ENCODE measurements around the gene PARM1. TPM values are rescaled to one million over a fixed set of nuclear protein-coding genes. Genes with fewer than 3 reads are reported as not detected.

PARM1 gene
- total RNA-seq, 1 donor from 2014 or later, result 78.0 TPM

GRCh38 chr4:74919783-74920182, 13.1 kb upstream of the PARM1 start:
- Histone ChIP-seq H3K36me3 (no peaks in the 10 kb centered on the region), H3K4me3 (no peak overlapping the region), H3K4me1 (no peaks in the 10 kb centered on the region), H3K27me3 (no peaks in the 10 kb centered on the region), H3K27ac (no peak overlapping the region), H3K9me3 (no peaks in the 10 kb centered on the region)
- no peak for ATAC-seq
- intact Hi-C loops (cut with DNase I), result no loop called here
- TF ChIP-seq, protein P1, sequence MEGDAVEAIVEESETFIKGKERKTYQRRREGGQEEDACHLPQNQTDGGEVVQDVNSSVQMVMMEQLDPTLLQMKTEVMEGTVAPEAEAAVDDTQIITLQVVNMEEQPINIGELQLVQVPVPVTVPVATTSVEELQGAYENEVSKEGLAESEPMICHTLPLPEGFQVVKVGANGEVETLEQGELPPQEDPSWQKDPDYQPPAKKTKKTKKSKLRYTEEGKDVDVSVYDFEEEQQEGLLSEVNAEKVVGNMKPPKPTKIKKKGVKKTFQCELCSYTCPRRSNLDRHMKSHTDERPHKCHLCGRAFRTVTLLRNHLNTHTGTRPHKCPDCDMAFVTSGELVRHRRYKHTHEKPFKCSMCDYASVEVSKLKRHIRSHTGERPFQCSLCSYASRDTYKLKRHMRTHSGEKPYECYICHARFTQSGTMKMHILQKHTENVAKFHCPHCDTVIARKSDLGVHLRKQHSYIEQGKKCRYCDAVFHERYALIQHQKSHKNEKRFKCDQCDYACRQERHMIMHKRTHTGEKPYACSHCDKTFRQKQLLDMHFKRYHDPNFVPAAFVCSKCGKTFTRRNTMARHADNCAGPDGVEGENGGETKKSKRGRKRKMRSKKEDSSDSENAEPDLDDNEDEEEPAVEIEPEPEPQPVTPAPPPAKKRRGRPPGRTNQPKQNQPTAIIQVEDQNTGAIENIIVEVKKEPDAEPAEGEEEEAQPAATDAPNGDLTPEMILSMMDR (IDR thresholded peaks at IDR 0.05), result no peak
- DNase-seq, result no peak

DNA sequence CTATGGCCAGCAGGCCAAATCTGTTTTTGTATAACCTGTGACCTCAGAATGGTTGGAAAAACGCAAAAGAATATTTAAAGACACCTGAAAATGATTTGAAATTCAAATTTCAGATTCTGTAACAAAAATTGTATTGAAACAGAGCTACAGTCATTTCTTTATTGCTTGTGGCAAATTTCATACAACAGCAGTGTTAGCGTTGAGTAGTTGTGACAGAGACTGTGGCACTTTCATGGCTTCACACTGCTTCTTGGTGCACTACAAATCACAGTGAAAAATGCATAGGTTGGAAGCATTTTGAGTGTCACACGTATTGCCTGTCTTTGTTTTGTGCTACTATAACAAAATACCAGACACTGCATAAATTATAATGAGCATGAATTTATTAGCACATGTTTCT, 12.2 kb upstream of the PARM1 start:
- ATAC-seq (no peak), DNase-seq (no peak)
- no peak overlapping the region for H3K4me3 ChIP-seq
- H3K27ac ChIP-seq, result no peak overlapping the region
- H3K9me3 ChIP-seq, result no peaks in the 10 kb centered on the region
- no peaks in the 10 kb centered on the region for H3K27me3 ChIP-seq
- H3K4me1 ChIP-seq, result no peaks in the 10 kb centered on the region
- intact Hi-C loops (cut with DNase I), result no loop called here
- no peaks in the 10 kb centered on the region for H3K36me3 ChIP-seq
- TF ChIP-seq, protein P1 (IDR thresholded peaks at IDR 0.05), result no peak

- Histone ChIP-seq H3K9me3 (no peaks in the 10 kb centered on the region), H3K27me3 (no peaks in the 10 kb centered on the region), H3K27ac (no peak overlapping the region), H3K4me1 (no peaks in the 10 kb centered on the region), H3K4me3 (no peak overlapping the region), H3K36me3 (no peaks in the 10 kb centered on the region)
- intact Hi-C loops (cut with DNase I), result no loop called here
- ATAC-seq (no peak), DNase-seq (no peak)
- TF ChIP-seq, protein P1 (IDR thresholded peaks at IDR 0.05), result no peak
These were observed 11.4 kb upstream of the PARM1 start for GRCh38 chr4:74921490-74921889.

DNA sequence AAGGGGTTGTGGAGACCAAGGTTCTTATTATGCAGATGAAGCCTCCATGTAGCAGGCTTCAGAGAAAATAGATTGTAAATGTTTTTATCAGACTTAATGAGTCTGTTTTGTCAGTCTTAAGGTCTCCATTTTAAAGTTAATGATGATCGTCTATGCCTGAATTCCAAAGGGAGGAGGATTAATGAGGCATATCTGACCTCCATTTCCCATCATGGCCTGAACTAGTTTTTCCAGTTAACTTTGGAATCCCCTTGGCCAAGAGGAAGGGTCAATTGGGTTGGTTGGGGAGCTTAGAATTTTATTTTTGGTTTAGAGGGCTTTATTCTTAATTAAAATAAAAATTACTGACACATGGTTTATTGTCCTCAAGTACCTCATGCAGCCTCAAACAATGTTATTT, 6.9 kb upstream of the PARM1 start:
- DNase-seq (no peak), ATAC-seq (no peak)
- H3K4me3 ChIP-seq, result no peak overlapping the region
- no peaks in the 10 kb centered on the region for H3K36me3 ChIP-seq
- no peak overlapping the region for H3K27ac ChIP-seq
- H3K27me3 ChIP-seq, result no peaks in the 10 kb centered on the region
- no peaks in the 10 kb centered on the region for H3K4me1 ChIP-seq
- TF ChIP-seq, protein P1 (IDR thresholded peaks at IDR 0.05), result no peak
- no peaks in the 10 kb centered on the region for H3K9me3 ChIP-seq
- intact Hi-C loops (cut with DNase I), result no loop called here

- H3K27ac ChIP-seq, result no peak overlapping the region
- DNase-seq (no peak), ATAC-seq (no peak)
- no peaks in the 10 kb centered on the region for H3K9me3 ChIP-seq
- H3K27me3 ChIP-seq, result peaks cover 23% of the 10 kb centered on the region
- no peak overlapping the region for H3K4me3 ChIP-seq
- H3K36me3 ChIP-seq, result no peaks in the 10 kb centered on the region
- TF ChIP-seq, protein P1 (IDR thresholded peaks at IDR 0.05), result no peak
- peaks cover 10% of the 10 kb centered on the region for H3K4me1 ChIP-seq
- intact Hi-C loops (cut with DNase I), result no loop called here
These were observed 2.8 kb upstream of the PARM1 start for GRCh38 chr4:74930162-74930561.

DNA sequence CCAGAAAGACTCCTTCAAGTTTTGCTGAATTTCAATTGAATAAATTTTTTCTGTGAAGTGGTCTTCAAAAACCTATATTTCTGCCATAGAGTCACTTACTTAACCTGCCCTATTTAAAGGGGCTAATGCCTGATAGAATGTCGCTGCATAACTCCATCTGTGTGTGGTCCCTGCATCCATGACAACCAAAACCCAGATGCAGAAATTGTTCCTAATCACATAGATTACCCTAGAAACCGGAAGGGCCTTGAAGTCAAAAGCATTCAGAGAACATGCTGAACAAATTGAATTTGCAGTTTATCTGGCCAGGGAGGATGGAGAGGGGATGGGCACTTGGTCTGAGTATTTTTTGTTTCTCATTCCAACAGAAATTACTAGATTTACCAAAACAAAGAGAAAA, 1.5 kb upstream of the PARM1 start:
- Histone ChIP-seq H3K9me3 (no peaks in the 10 kb centered on the region), H3K27me3 (peaks cover 25% of the 10 kb centered on the region), H3K27ac (no peak overlapping the region), H3K36me3 (no peaks in the 10 kb centered on the region), H3K4me1 (peaks cover 10% of the 10 kb centered on the region), H3K4me3 (no peak overlapping the region)
- intact Hi-C loops (cut with DNase I), result no loop called here
- DNase-seq, result no peak
- no peak for ATAC-seq
- TF ChIP-seq, protein P1 (IDR thresholded peaks at IDR 0.05), result no peak
